Activated CD4-positive, alpha-beta T cell treated with anti-CD3 and anti-CD28 coated beads, Interleukin-2, amount 50 U/mL, for 24 hours (primary cell): Measurements from ENCODE around the gene SIGLEC9.

Experiments used
- DNase-seq, 2 donors: peaks; one replicate each; pipeline ENCODE4 v3.0.0-alpha.2; 2020; ENCODE audit warnings: low read depth in 1 of 2, low spot score in 1 of 2

SIGLEC9 gene

GRCh38 chr19:51122112-51122981 lies 2.4 kb upstream of the SIGLEC9 start:
- DNase-seq, result no peak

GRCh38 chr19:51123381-51123800 lies 1.3 kb upstream of the SIGLEC9 start:
- no peak for DNase-seq

DNA sequence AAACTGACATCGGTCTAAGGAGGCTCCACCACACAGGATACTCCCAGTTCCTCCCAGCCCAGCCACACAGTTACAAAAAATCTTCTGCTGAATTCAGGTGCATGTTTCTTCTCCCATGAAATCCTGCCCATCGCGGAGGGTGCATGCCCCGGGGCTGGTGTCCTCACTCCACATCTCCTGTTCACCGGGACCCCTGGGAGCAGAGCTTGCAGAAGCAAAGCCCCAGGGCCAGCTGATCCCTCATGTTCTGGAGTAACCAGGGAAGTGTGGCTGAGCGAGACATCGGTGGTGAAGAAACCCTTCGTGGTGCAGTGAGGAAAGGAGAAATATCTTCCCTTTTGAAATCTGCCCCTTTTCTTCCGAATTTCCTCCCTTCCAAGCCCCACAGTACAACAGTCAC lies 904 bp upstream of the SIGLEC9 start:
- DNase-seq, result no peak

DNA sequence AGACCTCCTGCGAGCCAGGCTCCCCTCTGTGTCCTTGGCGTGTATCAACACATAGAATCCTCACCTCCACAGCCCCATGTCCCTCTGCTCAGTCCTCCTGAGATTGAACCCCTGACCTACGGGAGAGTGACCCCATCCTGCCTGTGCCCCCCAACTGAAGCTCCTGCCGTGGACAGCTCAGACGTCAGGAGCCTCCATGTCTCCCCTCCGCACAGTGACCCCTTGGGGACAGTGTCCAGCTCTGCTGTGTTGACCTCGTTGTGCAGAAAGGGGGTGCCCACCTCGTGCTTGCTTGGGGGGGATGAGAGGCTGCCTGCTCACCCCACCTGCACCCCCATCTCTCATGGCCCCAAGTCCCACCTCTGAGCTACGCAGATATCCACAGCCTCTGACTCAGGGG lies 490 bp upstream of the SIGLEC9 start:
- no peak for DNase-seq

DNA sequence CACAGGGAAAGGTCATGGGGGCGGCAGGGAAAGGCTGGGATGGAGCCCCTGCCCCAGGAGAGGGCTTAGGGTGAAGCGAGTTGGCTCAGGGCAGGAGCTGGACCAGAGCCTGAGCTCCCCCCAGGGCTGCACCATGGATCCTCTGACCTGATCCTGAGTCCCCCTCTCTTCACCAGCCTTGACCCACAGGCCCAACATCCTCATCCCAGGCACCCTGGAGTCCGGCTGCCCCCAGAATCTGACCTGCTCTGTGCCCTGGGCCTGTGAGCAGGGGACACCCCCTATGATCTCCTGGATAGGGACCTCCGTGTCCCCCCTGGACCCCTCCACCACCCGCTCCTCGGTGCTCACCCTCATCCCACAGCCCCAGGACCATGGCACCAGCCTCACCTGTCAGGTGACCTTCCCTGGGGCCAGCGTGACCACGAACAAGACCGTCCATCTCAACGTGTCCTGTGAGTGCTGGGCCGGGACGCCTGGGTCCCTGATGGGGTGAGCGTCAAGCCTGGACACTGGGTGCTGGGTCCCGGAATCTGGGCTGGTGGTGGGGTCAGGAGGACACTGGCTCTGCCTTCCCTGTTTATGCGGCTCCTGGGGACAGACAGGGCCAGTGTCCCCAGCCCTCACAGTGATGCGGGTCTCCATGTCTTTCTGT lies 842 bp downstream of the SIGLEC9 start:
- no peak for DNase-seq

DNA sequence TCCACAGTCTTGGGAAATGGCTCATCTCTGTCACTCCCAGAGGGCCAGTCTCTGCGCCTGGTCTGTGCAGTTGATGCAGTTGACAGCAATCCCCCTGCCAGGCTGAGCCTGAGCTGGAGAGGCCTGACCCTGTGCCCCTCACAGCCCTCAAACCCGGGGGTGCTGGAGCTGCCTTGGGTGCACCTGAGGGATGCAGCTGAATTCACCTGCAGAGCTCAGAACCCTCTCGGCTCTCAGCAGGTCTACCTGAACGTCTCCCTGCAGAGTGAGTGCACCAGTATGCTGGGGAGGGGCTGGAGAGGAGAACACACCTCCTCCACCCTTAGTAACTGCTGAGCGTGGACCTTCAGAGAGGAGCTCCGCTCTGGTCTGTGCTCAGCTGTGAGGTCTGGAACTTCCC lies 2.3 kb downstream of the SIGLEC9 start:
- no peak for DNase-seq

DNA sequence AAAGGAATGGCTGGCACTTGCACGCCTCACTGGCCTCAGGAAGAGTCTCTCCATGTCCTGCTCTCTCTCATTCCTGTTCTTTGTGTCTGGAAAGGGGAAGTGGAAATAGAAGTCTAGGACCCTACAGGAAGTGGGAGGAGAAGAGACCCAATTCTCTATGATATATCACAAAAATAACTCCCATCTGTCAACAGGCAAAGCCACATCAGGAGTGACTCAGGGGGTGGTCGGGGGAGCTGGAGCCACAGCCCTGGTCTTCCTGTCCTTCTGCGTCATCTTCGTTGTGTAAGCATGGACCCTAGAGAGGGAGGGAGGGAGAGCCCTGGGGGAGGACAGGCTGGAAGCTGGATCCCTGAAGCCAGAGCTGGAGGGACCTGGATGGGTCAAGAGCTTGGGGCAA lies 3.0 kb downstream of the SIGLEC9 start:
- no peak for DNase-seq

DNA sequence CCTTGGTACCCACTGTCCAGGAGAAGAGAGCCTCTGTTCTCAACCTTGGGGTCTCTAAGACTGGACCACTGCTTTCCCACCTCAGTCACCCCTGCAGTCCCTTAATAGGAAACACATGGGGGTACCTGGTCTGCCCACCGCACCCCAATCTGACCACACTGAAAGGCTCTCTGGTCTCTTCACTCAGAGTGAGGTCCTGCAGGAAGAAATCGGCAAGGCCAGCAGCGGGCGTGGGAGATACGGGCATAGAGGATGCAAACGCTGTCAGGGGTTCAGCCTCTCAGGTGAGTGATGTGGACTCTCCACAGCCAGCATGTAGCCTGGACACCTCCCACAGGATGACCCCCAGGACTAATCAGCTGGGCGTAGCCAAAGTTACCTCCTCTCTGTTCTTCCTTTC lies 3.5 kb downstream of the SIGLEC9 start:
- no peak for DNase-seq

DNA sequence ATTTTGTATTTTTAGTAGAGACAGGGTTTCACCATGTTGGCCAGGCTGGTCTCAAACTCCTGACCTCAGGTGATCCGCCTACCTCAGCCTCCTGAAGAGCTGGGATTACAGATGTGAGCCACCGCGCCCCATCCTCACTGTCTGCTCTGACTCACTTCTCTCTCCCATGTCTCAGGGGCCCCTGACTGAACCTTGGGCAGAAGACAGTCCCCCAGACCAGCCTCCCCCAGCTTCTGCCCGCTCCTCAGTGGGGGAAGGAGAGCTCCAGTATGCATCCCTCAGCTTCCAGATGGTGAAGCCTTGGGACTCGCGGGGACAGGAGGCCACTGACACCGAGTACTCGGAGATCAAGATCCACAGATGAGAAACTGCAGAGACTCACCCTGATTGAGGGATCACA lies 5.0 kb downstream of the SIGLEC9 start:
- DNase-seq, result no peak

- no peak for DNase-seq
Observed at GRCh38 chr19:51131780-51132680, 7.3 kb downstream of the SIGLEC9 start.

- DNase-seq, result no peak
Observed at GRCh38 chr19:51135004-51135403, 10.3 kb downstream of the SIGLEC9 start.

GRCh38 chr19:51135986-51136762 lies 11.5 kb downstream of the SIGLEC9 start:
- no peak for DNase-seq

GRCh38 chr19:51136851-51137551 lies 12.3 kb downstream of the SIGLEC9 start:
- no peak for DNase-seq

- no peak for DNase-seq
Observed at GRCh38 chr19:51137792-51138425, 13.2 kb downstream of the SIGLEC9 start.

DNA sequence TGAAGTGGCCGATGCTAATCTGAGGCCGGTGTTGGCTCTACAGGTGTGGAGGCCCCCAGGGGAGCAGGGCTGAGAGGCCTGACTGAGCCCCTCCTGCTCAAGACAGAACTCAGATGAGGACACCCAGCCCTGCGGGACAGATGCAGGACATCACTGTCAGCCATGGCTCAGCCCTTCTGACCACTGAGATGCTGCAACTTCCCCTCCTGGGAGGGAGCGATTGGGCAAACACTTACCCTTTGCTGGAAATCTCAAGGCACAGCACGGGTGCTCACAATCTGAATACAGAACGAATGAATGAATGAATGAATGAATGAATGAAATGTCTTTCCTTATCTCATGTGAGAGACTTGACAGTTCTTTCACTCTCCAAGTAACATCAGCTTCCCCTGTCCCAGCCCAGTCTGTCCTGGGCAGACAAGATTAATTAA lies 13.9 kb downstream of the SIGLEC9 start:
- no peak for DNase-seq

DNA sequence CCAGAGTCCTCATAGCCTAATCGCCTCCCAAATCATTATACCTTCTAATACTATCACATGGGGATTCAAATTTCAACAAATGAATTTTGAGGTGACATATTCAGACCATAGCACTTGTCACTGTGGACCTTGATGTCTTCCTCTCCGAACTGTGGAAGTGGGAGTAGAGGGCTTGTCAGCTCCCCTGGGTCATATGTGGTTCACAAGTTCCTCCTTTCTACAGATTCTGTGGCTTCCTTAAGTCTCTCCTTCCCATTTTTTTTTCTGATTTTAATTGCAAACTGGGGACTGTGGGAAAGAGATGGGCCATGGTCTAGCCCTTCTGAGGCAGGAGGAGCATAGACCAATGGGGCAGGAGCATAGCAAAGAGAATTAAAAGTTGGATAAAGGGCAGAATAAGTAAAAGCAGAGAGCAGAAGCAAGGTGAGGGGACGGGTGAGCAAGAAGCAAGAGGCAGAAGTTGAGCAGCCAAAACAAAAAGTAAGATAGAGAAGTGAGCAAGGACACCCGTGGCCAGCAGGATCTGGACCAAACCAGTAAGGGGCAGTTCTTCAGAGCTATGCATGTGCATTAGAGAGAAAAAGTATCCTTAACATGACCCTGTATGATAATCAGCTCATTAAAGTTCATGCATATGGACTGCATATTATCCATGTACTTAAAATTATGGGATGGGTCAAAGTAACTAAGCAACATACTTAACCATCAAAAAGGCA lies 14.8 kb downstream of the SIGLEC9 start:
- DNase-seq, result no peak

DNA sequence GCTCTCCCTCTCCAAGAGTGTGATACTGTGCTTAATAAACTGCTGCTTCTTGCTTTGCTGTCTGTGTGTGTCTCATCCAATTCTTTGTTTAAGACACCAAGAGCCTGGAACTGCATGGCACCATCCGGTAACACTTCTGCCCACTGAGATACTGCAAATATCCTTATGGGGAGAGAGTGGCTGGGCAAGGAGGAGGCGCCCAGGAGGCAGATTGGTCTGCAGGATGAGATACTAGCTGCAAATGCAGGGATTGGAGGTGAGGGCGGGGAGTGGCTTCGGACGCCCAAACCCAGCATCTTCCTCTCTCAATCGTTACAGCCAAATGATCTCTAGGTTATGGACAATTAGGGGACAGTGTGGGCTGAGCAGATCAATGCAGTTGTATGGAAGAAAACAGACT lies 15.7 kb downstream of the SIGLEC9 start:
- DNase-seq, result no peak

DNA sequence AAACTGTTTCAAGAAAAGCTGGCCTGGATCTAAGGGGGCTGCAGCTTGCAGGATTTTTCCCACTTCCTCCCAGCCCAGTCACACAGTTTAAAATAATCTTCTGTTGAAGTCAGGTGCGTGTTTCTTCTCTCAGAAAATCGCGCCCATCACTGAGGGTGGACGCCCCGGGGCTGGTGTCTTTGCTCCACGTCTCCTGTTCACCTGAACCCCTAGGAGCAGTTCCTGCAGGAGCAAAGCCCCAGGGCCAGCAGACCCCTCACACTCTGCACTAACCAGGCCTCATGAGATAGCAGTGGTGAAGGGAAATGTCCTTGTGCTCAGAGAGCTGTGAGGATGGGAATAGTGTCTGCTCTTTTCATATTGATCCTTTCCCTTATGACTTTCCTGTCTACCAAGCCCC lies 16.5 kb downstream of the SIGLEC9 start:
- no peak for DNase-seq

GRCh38 chr19:51142119-51142518 lies 17.4 kb downstream of the SIGLEC9 start, which contains the start of gene SIGLEC7:
TSS of gene SIGLEC7 (plus strand) at chr19:51142301. CDS start at chr19:51142370, 69 bp downstream.
- no peak for DNase-seq
